Testis (tissue), 3 donors: ENCODE measurements around the gene CARD14. TPM values are rescaled to one million over a fixed set of nuclear protein-coding genes. Genes with fewer than 3 reads are reported as not detected.

ENCODE experiments used
- DNase-seq: peaks from one replicate; pipeline ENCODE4 v3.0.0-alpha.2; 2019
- H3K27ac ChIP-seq, 2 donors: fragments of 200-600 bp; sonication (generic); one replicate each; pipeline ENCODE4 v1.5.1; 2019
- H3K27me3 ChIP-seq: fragments of 200-600 bp; sonication (generic); one replicate; pipeline ENCODE4 v1.5.1; 2019
- H3K36me3 ChIP-seq: fragments of 200-600 bp; sonication (generic); one replicate; pipeline ENCODE4 v1.5.1; 2017; ENCODE audit warnings: low read depth; ENCODE audit errors: missing control alignments
- H3K4me1 ChIP-seq: fragments of 200-600 bp; sonication (generic); one replicate; pipeline ENCODE4 v1.5.1; 2019
- H3K4me3 ChIP-seq, 2 donors: fragments of 200-600 bp; sonication (generic); one replicate each; pipeline ENCODE4 v1.5.1; 2017 to 2019
- H3K9me3 ChIP-seq: fragments of 200-600 bp; sonication (generic); one replicate; pipeline ENCODE4 v1.5.1; 2017
- POLR2A ChIP-seq: fragments of 450-650 bp; IDR thresholded peaks from one replicate; pipeline ENCODE4 v1.6.1; 2017; ENCODE audit warnings: antibody characterized with exemption, mild to moderate bottlenecking, moderate library complexity
- WGBS, 2 donors: methylation state at CpG; one replicate each; pipeline ENCODE4 v1.1.5; 2018; 5-methylcytosine and 5-hydroxymethylcytosine counted together
- intact Hi-C: fragments of 100-400 bp; cut with DNase I; formaldehyde crosslinking; loops from one replicate; pipeline ENCODE4 v1.15.1; 2023; ENCODE audit warnings: low total_unique reads
- polyA plus RNA-seq: library from polyadenylated mRNA; stranded (reverse); fragments of 350-450 nt; fragmentation: Illumina TruSeq; extraction: RNeasy Lipid Tissue Mini Kit (QIAGEN cat#74804); gene quantifications from one replicate; pipeline ENCODE4 v1.2.3, GENCODE V29; 2014; ENCODE audit warnings: low read depth, low replicate concordance; ENCODE audit not compliant: insufficient read depth
- total RNA-seq, 2 donors: library from RNA; depleted of rRNA; stranded (reverse); fragments of >200 nt; gene quantifications; one replicate each; pipeline ENCODE4 v1.2.3, GENCODE V29; 2016
- TF ChIP-seq, protein P1 (sequence below), 3 experiments: fragments of 450-650 bp in 2 of 3; fragments of 200-600 bp in 1 of 3; sonication (generic) in 1 of 3; IDR thresholded peaks; one replicate each; pipeline ENCODE4 v1.5.1; 2016 to 2019; ENCODE audit warnings: antibody characterized with exemption in 3 of 3, mild to moderate bottlenecking in 2 of 3, moderate library complexity in 1 of 3

Gene CARD14
- total and polyA plus RNA-seq, 3 donors from 2014 or later = 2.1 to 6.1 (median 3.5) TPM

DNA sequence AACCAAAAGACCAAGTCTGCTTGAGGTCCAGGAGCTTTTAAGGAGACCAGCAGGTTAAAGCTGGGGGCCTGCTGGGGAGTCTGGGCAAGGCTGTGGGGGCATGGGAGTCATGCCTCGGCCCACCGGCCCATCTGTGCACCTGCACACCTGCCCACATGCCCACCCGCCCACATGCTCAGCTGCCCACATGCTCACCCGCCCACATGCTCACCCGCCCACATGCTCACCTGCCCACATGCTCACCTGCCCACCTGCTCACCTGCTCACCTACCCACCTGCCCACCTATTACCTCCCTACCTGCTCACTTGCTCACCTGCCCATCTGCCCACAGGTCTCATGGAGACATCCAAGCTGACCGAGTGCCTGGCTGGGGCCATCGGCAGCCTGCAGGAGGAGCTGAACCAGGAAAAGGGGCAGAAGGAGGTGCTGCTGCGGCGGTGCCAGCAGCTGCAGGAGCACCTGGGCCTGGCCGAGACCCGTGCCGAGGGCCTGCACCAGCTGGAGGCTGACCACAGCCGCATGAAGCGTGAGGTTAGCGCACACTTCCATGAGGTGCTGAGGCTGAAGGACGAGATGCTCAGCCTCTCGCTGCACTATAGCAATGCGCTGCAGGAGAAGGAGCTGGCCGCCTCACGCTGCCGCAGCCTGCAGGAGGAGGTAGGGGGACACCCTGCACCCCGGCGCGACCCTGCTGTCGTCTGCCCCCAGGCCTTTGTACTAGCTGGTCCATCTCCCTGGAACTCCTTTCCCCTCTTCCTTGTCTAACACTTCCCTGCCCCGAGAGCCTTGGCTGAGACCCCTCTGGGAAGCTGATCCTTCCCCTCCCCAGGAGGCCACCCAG lies 14.0 kb downstream of the CARD14 start:
- Histone ChIP-seq H3K9me3 (no peaks in the 10 kb centered on the region), H3K27ac (no peak overlapping the region), H3K36me3 (no peaks in the 10 kb centered on the region), H3K27me3 (no peaks in the 10 kb centered on the region), H3K4me1 (peaks cover 3% of the 10 kb centered on the region), H3K4me3 (no peak overlapping the region)
- no peak for DNase-seq
- 86% methylated on average over 20 to 26 of the region's 26 CpGs for WGBS, 2 donors
- intact Hi-C loops = no loop called here
- TF ChIP-seq, protein P1, sequence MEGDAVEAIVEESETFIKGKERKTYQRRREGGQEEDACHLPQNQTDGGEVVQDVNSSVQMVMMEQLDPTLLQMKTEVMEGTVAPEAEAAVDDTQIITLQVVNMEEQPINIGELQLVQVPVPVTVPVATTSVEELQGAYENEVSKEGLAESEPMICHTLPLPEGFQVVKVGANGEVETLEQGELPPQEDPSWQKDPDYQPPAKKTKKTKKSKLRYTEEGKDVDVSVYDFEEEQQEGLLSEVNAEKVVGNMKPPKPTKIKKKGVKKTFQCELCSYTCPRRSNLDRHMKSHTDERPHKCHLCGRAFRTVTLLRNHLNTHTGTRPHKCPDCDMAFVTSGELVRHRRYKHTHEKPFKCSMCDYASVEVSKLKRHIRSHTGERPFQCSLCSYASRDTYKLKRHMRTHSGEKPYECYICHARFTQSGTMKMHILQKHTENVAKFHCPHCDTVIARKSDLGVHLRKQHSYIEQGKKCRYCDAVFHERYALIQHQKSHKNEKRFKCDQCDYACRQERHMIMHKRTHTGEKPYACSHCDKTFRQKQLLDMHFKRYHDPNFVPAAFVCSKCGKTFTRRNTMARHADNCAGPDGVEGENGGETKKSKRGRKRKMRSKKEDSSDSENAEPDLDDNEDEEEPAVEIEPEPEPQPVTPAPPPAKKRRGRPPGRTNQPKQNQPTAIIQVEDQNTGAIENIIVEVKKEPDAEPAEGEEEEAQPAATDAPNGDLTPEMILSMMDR (IDR thresholded peaks at IDR 0.05) = no peak
- no peak for TF ChIP-seq POLR2A

DNA sequence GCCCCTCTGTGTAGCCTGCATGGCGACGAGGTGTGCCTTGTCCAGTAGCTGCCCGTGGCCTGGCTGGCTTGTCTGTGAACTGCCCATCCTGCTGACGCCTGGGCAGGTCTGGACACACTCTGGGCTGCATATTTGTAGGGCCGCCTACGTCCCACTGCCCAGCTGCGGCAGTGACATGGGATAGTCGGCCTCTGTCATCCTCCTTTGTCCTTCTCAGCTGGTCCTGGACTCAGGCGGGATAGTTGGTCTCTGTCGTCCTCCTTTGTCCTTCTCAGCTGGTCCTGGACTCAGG lies 14.5 kb downstream of the CARD14 start:
- H3K27ac ChIP-seq = no peak overlapping the region
- 73 to 85% methylated on average over 4 to 10 of the region's 10 CpGs for WGBS, 2 donors
- DNase-seq = no peak
- TF ChIP-seq, protein P1 (IDR thresholded peaks at IDR 0.05) = no peak
- no peak for TF ChIP-seq POLR2A
- no peaks in the 10 kb centered on the region for H3K36me3 ChIP-seq
- no peaks in the 10 kb centered on the region for H3K9me3 ChIP-seq
- H3K27me3 ChIP-seq = no peaks in the 10 kb centered on the region
- H3K4me3 ChIP-seq = no peak overlapping the region
- H3K4me1 ChIP-seq = peaks cover 3% of the 10 kb centered on the region
- intact Hi-C loops = no loop called here

DNA sequence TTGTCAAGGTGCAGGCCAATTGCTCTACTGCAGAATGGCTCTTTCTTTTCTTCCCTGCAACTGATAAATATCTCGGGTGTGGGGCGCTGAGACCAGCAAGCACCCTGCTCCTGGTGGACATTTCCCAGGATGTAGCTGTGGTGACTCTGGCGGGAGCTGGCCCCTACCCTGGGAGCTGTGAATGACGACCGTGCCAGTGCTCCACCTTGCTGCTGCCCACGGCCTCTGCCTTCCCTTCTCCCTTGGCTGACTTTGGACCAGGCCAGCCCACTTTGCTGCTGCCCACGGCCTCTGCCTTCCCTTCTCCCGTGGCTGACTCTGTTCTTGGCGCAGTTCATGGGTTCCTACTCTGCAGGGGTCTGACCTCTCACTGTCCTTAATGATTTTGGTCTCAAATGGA lies 16.1 kb downstream of the CARD14 start:
- H3K36me3 ChIP-seq = no peaks in the 10 kb centered on the region
- H3K4me1 ChIP-seq = peaks cover 3% of the 10 kb centered on the region
- H3K27me3 ChIP-seq = no peaks in the 10 kb centered on the region
- DNase-seq = no peak
- H3K9me3 ChIP-seq = no peaks in the 10 kb centered on the region
- no peak overlapping the region for H3K27ac ChIP-seq
- TF ChIP-seq POLR2A = no peak
- TF ChIP-seq, protein P1 (IDR thresholded peaks at IDR 0.05) = no peak
- intact Hi-C loops = no loop called here
- no peak overlapping the region for H3K4me3 ChIP-seq
- WGBS, 2 donors = 86 to 91% methylated on average over 6 to 9 of the region's 9 CpGs

DNA sequence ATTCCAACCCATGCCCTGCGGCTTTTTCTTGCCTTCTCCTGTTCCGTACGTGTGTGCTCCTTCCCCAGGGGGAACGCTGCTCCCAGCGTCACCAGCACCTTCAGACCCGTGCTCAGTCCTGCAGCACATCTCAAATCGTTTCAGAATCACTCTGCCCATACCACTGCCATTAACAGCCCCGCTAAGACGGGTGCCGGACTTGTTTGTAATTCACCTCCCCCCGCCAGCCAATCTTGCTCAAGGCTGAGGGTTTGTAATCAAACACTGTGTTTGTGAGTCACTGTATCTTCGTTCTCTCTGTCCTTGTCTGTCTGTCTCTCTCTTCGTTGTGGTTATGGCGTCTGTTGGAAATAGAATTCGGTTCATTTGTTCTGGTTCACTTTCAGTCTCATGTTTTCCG lies 17.3 kb downstream of the CARD14 start:
- TF ChIP-seq, protein P1 (IDR thresholded peaks at IDR 0.05) = no peak
- no peak for TF ChIP-seq POLR2A
- H3K9me3 ChIP-seq = no peaks in the 10 kb centered on the region
- H3K27ac ChIP-seq = no peak overlapping the region
- H3K4me1 ChIP-seq = peaks cover 3% of the 10 kb centered on the region
- H3K36me3 ChIP-seq = no peaks in the 10 kb centered on the region
- H3K27me3 ChIP-seq = no peaks in the 10 kb centered on the region
- WGBS, 2 donors = 81 to 85% methylated on average over 16 of the region's 16 CpGs
- intact Hi-C loops = no loop called here
- H3K4me3 ChIP-seq = no peak overlapping the region
- DNase-seq = no peak

DNA sequence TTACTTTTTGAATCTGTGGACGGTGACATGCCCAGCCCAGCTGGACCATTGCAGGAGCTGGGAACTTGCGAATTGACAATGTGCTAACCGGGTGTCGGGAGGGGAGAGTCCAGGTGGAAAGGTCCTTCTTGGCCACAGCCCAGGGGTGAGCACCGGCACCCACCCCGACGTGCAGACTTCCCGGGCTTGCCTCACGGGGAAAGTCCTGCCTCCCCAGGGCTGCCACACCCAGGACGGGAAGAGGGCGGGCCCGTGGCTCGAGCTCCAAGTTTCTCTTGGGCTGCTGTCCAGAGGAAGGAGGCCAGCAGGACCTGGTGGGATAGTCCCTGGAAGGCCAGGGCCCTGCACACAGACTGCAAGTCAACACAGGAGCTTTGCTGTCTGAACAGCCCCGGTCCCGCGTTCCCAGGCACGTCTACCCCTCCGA lies 17.7 kb downstream of the CARD14 start:
- Histone ChIP-seq H3K9me3 (no peaks in the 10 kb centered on the region), H3K4me1 (peaks cover 3% of the 10 kb centered on the region), H3K27ac (no peak overlapping the region), H3K36me3 (no peaks in the 10 kb centered on the region), H3K4me3 (no peak overlapping the region), H3K27me3 (no peaks in the 10 kb centered on the region)
- WGBS, 2 donors = 51 to 63% methylated on average over 9 to 18 of the region's 18 CpGs
- intact Hi-C loops = no loop called here
- DNase-seq = peak; percentile 58
- TF ChIP-seq POLR2A = no peak
- TF ChIP-seq, protein P1 (IDR thresholded peaks at IDR 0.05) = no peak
